ENCODE results near the gene HNRNPF.
"Not testable (repeated sequence)": the region's sequence is repeated elsewhere in the genome, so short reads cannot be mapped to it uniquely, and the experiment has no call there.

The HNRNPF gene

DNA sequence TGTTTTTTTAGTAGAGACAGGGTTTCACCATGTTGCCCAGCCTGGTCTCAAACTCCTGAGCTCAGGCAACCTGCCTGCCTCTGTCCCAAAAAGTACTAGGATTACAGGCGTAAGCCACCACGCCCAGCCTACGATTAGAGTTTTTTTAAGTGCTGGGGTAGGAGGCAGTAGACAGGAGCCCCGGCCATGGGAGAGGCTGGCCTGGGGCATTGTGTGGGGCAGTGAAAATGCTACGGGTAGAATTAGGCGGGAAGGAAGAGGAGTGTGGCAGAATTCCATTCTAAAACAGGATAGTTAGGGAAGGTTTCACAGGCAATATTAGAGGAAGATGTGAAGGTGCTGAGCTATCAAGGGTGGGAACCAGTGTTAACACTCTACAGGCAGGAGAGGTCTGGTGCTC, 68.9 kb downstream of the HNRNPF start:
- Histone ChIP-seq H3K27ac (no peak overlapping the region), H3K36me3 (no peaks in the 10 kb centered on the region)

DNA sequence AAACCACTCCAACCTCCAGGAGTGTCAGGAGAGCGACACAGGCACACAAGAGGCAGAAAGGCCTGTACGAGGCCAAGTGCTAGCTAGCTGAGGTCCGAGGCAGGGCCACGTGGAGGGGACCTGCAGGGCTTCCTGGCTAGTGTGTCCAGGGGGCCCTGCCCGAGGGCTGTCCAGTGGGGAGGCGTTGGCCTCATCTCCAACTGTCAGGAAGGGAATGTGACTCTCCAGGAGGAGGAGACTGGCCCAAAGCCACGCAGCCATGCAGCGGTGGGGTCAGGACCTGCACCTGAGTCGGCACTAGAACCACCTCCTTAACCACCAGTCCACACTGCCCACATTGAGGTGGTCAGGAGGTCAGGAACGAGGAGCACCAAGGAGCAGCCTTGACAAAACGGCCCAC, 69.8 kb downstream of the HNRNPF start:
- no peak overlapping the region for H3K4me3 ChIP-seq (ENCODE audit: low read depth in 1 of 2, low read length in 1 of 2)
- H3K4me1 ChIP-seq (ENCODE audit: control insufficient read depth in 1 of 2, insufficient read depth in 1 of 2, low read depth in 1 of 2, low read length in 1 of 2), result peaks cover 13 to 18% of the 10 kb centered on the region in 2 experiments
- H3K27ac ChIP-seq, result no peak overlapping the region
- H3K9me3 ChIP-seq, result no peaks in the 10 kb centered on the region
- no peaks in the 10 kb centered on the region for H3K27me3 ChIP-seq
- no peaks in the 10 kb centered on the region for H3K36me3 ChIP-seq
- TF ChIP-seq CTCF (IDR thresholded peaks at IDR 0.05), result no peak

More for the DNA sequence above, 68.9 kb downstream of the HNRNPF start:
- Histone ChIP-seq H3K9me3 (no peaks in the 10 kb centered on the region), H3K4me3 (ENCODE audit: low read depth in 1 of 2, low read length in 1 of 2) (no peak overlapping the region), H3K4me1 (ENCODE audit: control insufficient read depth in 1 of 2, insufficient read depth in 1 of 2, low read depth in 1 of 2, low read length in 1 of 2) (peaks cover 10 to 16% of the 10 kb centered on the region in 2 experiments), H3K27me3 (no peaks in the 10 kb centered on the region)
- TF ChIP-seq CTCF (IDR thresholded peaks at IDR 0.05), result no peak

- Histone ChIP-seq H3K4me3 (ENCODE audit: low read depth in 1 of 2, low read length in 1 of 2) (no peak overlapping the region), H3K36me3 (no peaks in the 10 kb centered on the region), H3K27me3 (no peaks in the 10 kb centered on the region), H3K9me3 (no peaks in the 10 kb centered on the region), H3K27ac (no peak overlapping the region), H3K4me1 (ENCODE audit: control insufficient read depth in 1 of 2, insufficient read depth in 1 of 2, low read depth in 1 of 2, low read length in 1 of 2) (peaks cover 23 to 28% of the 10 kb centered on the region in 2 experiments)
- no peak for TF ChIP-seq CTCF (IDR thresholded peaks at IDR 0.05)
Measured at GRCh38 chr10:43338117-43338516, 70.9 kb downstream of the HNRNPF start.

- not testable (repeated sequence) for H3K4me3 ChIP-seq (ENCODE audit: low read depth in 1 of 2, low read length in 1 of 2); H3K27me3 ChIP-seq; H3K36me3 ChIP-seq; H3K27ac ChIP-seq; H3K9me3 ChIP-seq
- peaks cover 29 to 34% of the 10 kb centered on the region in 2 experiments for H3K4me1 ChIP-seq (ENCODE audit: control insufficient read depth in 1 of 2, insufficient read depth in 1 of 2, low read depth in 1 of 2, low read length in 1 of 2)
Measured at GRCh38 chr10:43337536-43337935, 71.5 kb downstream of the HNRNPF start.

- TF ChIP-seq CTCF (IDR thresholded peaks at IDR 0.05), result no peak
- Histone ChIP-seq H3K9me3 (no peaks in the 10 kb centered on the region), H3K4me3 (ENCODE audit: low read depth in 1 of 2, low read length in 1 of 2) (no peak overlapping the region), H3K27ac (peak overlapping the region; percentile 33), H3K4me1 (ENCODE audit: control insufficient read depth in 1 of 2, insufficient read depth in 1 of 2, low read depth in 1 of 2, low read length in 1 of 2) (peaks cover 37 to 41% of the 10 kb centered on the region in 2 experiments), H3K27me3 (no peaks in the 10 kb centered on the region), H3K36me3 (no peaks in the 10 kb centered on the region)
Measured at GRCh38 chr10:43336641-43337318, 72.2 kb downstream of the HNRNPF start.

DNA sequence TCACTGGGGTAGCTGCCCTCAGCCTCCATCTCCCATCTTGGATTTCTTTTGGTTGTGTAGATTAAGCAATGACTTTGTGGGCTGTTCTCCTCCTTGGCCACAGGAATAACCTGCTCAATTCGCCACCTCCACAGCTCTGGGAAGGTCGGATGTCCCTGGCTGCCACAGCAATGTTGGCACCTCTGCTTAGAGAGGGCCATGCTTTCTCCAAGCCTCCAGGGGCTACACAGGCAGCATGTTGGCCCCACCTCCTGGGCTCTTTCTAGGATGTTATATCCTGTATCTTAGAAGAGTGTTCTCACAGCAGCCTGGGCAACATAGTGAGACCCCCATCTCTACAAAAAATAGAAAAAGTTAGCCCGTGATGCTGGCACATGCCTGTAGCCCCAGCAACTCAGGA, 72.9 kb downstream of the HNRNPF start:
- Histone ChIP-seq H3K4me3 (ENCODE audit: low read depth in 1 of 2, low read length in 1 of 2) (no peak overlapping the region), H3K36me3 (no peaks in the 10 kb centered on the region), H3K27ac (peak overlapping the region; percentile 52), H3K4me1 (ENCODE audit: control insufficient read depth in 1 of 2, insufficient read depth in 1 of 2, low read depth in 1 of 2, low read length in 1 of 2) (peaks cover 44 to 49% of the 10 kb centered on the region in 2 experiments), H3K27me3 (no peaks in the 10 kb centered on the region), H3K9me3 (no peaks in the 10 kb centered on the region)
- TF ChIP-seq CTCF (IDR thresholded peaks at IDR 0.05), result no peak

All from neutrophil (primary cell).